Measurements from ENCODE around the gene KHDRBS2. TPM values are rescaled to one million over a fixed set of nuclear protein-coding genes. Genes with fewer than 3 reads are reported as not detected.

The KHDRBS2 gene
- total and polyA plus RNA-seq, 2 donors (not counting 3 experiments of a cell fraction or from before 2014, with no cell fraction given): not detected

DNA sequence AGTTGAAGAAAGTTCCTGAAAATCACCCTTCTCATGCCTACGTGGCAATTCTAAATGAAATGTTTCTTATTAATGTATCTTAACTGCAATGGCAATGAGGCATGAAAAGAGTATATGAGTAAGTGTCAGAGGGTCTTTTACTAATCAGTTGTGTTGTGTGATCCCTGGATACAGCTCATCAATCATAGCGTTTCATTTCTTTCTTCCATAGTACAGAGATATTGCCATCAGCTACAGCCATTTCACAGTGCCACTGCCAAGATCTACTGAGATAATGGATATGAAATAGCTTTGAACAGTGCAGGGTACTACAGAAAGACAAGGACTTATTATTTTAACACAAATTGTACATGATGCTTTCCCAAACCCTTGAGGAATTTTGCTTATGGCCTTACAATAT is 450.8 kb downstream of the KHDRBS2 start:
- TF ChIP-seq FOS (IDR thresholded peaks at IDR 0.05; ENCODE audit: borderline replicate concordance, insufficient read depth, low read length) (no peak), EZH2 (IDR thresholded peaks at IDR 0.05; ENCODE audit: borderline replicate concordance, low read depth, low read length, severe bottlenecking) (no peak), JUN (IDR thresholded peaks at IDR 0.05; ENCODE audit: borderline replicate concordance, insufficient read depth, insufficient read length, low read depth) (no peak), POLR2AphosphoS5 (IDR thresholded peaks at IDR 0.05; ENCODE audit: insufficient read depth, low read depth, low read length) (no peak), MYC (IDR thresholded peaks at IDR 0.05; ENCODE audit: low read depth, low read length) (no peak), GATA2 (IDR thresholded peaks at IDR 0.05; ENCODE audit: insufficient read depth, insufficient read length, low read depth, low read length) (no peak)
- TF ChIP-seq, protein P1, sequence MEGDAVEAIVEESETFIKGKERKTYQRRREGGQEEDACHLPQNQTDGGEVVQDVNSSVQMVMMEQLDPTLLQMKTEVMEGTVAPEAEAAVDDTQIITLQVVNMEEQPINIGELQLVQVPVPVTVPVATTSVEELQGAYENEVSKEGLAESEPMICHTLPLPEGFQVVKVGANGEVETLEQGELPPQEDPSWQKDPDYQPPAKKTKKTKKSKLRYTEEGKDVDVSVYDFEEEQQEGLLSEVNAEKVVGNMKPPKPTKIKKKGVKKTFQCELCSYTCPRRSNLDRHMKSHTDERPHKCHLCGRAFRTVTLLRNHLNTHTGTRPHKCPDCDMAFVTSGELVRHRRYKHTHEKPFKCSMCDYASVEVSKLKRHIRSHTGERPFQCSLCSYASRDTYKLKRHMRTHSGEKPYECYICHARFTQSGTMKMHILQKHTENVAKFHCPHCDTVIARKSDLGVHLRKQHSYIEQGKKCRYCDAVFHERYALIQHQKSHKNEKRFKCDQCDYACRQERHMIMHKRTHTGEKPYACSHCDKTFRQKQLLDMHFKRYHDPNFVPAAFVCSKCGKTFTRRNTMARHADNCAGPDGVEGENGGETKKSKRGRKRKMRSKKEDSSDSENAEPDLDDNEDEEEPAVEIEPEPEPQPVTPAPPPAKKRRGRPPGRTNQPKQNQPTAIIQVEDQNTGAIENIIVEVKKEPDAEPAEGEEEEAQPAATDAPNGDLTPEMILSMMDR (IDR thresholded peaks at IDR 0.05; ENCODE audit: extremely low read depth in 1 of 2, insufficient read depth in 1 of 2, low read depth in 1 of 2, low read length in 2 of 2): no peak
- TF ChIP-seq, protein P2, sequence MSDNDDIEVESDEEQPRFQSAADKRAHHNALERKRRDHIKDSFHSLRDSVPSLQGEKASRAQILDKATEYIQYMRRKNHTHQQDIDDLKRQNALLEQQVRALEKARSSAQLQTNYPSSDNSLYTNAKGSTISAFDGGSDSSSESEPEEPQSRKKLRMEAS (IDR thresholded peaks at IDR 0.05; ENCODE audit: insufficient read depth, insufficient read length): no peak
- intact Hi-C loops (cut with micrococcal nuclease) (no loop called here), dilution Hi-C loops (cut with MboI; ENCODE audit: extremely low pct_ligation_motif_present, low sequenced_read_pairs) (no loop called here)
- H3K9ac ChIP-seq (replicated peaks; ENCODE audit: extremely low read depth, insufficient read depth, low read length): no peak overlapping the region
- H3K36me3 ChIP-seq (ENCODE audit: control insufficient read depth in 2 of 2, extremely low read depth in 1 of 2, insufficient read depth in 2 of 2, low read length in 2 of 2): no peaks in the 10 kb centered on the region
- H4K20me1 ChIP-seq (replicated peaks; ENCODE audit: control insufficient read depth, extremely low read depth, insufficient read depth, low read length): no peaks in the 10 kb centered on the region
- H3K79me2 ChIP-seq (ENCODE audit: control insufficient read depth, insufficient read depth, low read length): no peaks in the 10 kb centered on the region
- H3K27ac ChIP-seq (ENCODE audit: insufficient read depth, low read depth, low read length): no peak overlapping the region
- CTCF ChIA-PET: no interaction called here
- POLR2A ChIA-PET: no interaction called here
- no TSS peak for BruUV-seq (replicated peaks)
- no peak overlapping the region for H3K4me2 ChIP-seq (ENCODE audit: insufficient read depth, low read length)
- no peak for DNase-seq (ENCODE audit: low read depth, low spot score)
- H3K27me3 ChIP-seq (ENCODE audit: control insufficient read depth in 2 of 2, insufficient read depth in 2 of 2, low read length in 2 of 2): no peaks in the 10 kb centered on the region
- FAIRE-seq: no peak
- H3K4me3 ChIP-seq (replicated peaks in 1 of 3; ENCODE audit: insufficient read depth in 1 of 3, low read depth in 1 of 3, low read length in 3 of 3): no peak overlapping the region
- peaks cover 6% of the 10 kb centered on the region for H3K9me3 ChIP-seq (replicated peaks; ENCODE audit: control insufficient read depth, insufficient read depth, low read length)
- H3K9me1 ChIP-seq (replicated peaks; ENCODE audit: control insufficient read depth, extremely low read depth, insufficient read depth, low read length): no peaks in the 10 kb centered on the region
- no peak overlapping the region for H2AFZ ChIP-seq (ENCODE audit: low read depth, low read length)
- no peaks in the 10 kb centered on the region for H3K4me1 ChIP-seq (ENCODE audit: control insufficient read depth, extremely low read depth, insufficient read depth, low read length)

All from endothelial cell of umbilical vein (primary cell).